HG02798 (cell line): ENCODE measurements around the gene SH3BP4.
A peak's percentile ranks its signal among the peaks of the same experiment; 100 is the strongest.

Experiments used
- ATAC-seq: cut with Tn5 transposase; IDR thresholded peaks from one replicate; pipeline ENCODE4 v1.9.1; 2021; ENCODE audit warnings: mild to moderate bottlenecking; ENCODE audit not compliant: unreplicated experiment, poor library complexity

Gene SH3BP4

DNA sequence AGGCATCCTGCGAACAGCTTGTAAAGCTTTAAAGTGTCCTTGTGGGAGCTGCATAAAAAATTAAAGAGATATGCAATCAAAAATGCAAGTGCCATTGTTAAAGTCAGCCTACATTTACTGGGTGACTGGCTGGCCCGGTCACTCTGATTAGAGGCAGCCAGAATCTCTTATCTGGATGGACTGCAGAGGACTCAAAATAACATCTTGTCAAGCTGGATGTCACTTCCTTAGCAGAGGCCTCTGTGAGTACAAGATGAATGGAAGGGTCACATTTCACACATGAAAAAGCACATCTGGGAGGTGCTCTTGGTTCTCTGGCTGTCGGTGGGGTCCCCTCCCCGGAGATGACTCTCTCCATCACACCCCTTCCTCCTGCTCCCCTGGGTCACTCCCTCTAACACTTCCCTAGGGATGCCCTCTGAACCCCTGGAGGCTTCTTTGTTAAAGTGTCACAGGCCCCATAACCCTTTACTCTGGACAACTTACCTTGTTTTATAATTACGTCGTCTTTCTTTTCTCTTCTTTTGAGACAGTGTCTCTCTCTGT is 122.1 kb downstream of the SH3BP4 start:
- ATAC-seq = no peak

DNA sequence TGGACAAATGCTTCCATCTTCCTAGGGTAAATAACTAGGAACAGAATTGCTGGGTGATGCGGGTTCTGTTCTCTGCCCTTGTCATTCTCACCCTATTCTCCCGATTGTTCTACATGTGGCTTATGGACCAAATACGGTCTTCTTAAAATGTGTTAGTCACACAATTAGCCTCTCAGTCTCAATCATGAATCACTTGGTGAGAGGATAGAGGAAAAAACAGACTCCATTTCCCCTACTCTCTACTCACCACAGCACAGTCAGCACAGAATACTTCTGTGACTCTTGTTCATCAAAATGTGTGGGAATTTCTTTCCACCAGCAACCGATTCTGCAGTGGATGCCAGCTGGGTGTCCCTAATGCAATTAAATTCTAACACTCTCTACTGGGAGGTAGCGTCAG is 125.2 kb downstream of the SH3BP4 start:
- ATAC-seq = no peak

DNA sequence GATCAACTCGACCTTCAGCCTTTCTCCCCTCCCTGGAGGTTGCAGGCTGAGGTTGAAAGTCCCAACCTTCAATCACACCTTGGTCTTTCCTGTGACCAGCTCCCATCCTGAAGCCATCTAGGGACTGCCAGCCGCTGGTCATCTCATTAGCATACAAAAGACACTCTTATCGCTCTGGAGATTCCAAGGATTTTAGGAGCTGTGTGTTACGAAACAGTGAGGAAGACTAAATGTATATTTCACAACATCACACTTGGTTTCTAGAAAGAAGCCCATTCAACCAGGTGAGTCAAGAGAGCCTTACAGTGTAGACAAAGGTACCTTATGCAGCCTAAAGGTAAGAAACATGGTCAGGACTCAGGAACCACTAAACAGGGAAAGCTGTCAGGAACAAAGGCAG is 126.4 kb downstream of the SH3BP4 start:
- ATAC-seq = no peak

- ATAC-seq = no peak
Measured at GRCh38 chr2:235078914-235079472, 127.2 kb downstream of the SH3BP4 start.

GRCh38 chr2:235080101-235080500 is 128.3 kb downstream of the SH3BP4 start:
- no peak for ATAC-seq

DNA sequence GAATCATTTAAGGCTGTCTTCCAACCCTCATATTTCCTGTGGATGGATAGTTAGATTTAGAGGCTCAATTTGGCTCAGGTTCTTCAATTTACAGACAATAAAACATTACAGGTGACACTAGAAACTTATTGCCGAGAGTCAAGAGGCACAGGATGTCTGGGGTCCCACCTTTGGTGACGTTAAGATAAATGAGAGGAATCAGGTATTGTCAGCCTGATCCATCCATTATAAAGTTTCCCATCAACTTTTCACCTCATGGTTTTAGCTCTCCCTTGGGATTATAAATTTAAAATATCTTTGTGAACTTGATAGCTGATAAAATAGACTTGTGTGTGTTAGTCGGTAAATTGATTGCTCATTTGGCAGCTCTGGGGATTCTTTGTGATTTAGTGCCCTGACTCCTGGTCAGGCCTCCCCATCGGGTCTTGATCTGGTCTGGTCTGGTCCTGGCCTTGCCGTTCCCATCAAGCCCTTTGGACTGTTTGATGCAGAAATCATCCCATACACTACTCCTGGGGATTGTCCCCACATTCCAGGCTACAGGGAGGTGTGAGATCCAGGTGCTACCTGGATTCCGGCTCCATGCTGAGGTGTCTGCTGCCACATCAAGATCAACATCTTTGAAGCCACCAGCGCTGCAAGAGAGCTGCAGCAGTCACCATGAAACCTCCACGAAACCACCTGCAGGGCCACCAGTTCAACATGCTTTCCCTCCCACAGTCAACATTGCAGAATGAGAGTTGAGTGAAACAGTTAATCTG is 130.9 kb downstream of the SH3BP4 start:
- ATAC-seq = no peak

DNA sequence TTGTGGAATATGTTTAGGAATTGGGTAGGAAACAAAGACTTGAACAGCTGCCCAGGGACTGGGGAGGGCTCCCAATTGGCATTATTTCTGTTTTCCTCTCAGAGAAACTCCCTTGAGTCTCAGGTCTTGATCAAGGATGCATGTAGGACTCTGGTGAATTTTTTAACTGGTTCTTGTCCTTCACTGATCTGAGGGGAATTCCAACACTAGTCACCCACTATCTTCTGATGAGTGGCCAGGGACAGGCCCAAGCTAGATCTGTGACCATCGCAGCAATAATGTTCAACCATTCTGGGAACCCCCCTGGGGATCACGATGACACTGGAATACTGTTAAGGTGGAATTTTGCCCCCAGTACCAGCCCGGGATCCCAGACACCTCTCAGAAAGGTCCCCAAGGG is 132.0 kb downstream of the SH3BP4 start:
- peak; percentile 51 for ATAC-seq

- no peak for ATAC-seq
Measured at GRCh38 chr2:235084424-235084823, 132.6 kb downstream of the SH3BP4 start.

- ATAC-seq = no peak
Measured at GRCh38 chr2:235085476-235085875, 133.7 kb downstream of the SH3BP4 start.

DNA sequence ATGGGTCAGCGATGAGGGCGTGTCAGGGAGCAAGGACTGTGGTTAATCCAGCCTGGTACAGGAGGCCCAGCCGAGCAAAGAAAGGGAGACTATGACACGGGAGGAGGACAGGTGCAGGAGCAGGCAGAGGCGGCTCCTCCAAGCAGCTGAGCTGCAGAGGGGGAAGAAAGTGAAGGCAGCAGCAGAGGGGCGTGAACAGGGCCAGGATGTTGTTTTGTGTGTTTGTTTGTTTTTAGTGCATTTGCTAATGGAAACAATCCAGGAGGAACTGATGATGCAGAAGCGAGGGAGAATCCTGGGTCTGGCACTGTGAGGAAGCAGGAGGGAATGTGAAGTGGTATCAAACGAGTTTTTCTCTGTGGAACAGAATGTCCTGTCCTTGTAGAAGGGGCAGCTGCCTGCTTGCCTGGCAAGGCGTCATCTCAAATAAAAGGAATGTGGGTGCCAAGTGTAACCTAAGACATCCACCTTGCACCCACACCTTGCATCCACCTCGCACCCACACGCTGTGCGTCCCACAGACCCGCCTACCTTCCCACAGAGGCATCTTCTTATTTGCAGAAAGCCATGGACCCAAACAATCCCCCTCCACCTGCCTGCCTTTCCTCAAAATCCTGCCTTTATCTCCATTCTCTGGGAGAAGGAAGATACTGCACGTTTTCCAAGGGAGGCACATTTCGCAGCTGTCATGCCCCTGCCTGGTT is 134.8 kb downstream of the SH3BP4 start:
- no peak for ATAC-seq

GRCh38 chr2:235087832-235088495 is 136.1 kb downstream of the SH3BP4 start:
- ATAC-seq = no peak

DNA sequence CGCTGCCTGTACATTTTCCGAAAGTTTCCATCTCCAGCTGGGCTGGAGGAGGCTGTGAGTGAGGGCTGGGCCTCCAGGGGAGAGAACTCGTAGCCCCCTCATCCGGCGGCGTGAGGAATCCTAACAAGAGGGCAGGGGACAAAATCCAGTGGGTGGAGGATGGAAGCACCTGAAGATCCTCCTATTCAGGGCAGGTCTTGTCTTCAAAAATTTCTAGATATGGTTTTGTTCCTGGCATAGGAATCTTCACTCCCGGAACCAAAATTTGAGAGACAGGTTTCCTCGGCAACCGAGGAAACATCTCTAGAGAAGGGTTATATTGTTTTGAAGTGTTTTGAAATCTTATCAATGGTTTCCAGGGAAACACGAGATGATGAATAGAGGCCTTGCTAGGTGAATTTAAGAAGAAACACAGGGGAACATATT is 136.7 kb downstream of the SH3BP4 start:
- ATAC-seq = no peak

- ATAC-seq = no peak
Measured at GRCh38 chr2:235091421-235091820, 139.6 kb downstream of the SH3BP4 start.

DNA sequence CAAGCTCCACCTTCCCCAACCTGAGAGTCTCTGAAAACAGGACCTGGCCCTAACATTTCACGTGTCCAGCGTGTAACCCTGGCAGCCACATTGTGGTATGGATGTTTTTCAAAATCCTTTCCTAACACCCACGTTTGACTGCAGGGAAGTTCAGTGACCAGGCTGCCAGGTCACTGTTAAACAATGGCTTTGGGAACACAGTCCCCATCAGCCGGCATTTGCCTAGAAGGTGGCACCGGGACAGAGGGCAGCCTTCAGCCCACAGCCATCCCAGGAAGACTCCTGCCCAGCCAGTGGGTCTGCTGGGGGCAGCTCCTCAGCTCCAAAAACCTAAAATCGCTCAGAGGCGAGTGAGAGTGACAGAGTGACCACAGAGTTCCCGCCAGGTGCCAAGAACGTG is 140.2 kb downstream of the SH3BP4 start:
- ATAC-seq = no peak

- no peak for ATAC-seq
Measured at GRCh38 chr2:235092433-235093223, 140.8 kb downstream of the SH3BP4 start.

- ATAC-seq = no peak
Measured at GRCh38 chr2:235094457-235094856, 142.6 kb downstream of the SH3BP4 start.

DNA sequence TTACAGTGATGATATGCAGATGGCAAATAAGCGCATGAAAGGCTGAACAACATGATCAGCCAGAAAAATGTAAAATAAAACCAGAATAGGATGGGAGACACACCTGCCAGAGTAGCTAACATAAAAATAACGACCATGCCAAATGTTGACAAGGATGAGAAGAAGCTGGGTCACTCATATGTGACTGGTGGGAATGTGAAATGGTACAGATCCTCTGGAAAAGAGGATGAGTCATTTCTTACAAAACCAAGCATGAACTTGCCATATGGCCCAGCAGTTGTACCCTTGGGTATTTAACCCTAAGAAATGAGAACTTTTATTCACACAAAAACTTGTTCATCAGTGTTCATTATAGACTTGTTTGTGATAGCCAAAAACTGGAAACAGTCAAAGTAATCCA is 143.8 kb downstream of the SH3BP4 start:
- no peak for ATAC-seq

DNA sequence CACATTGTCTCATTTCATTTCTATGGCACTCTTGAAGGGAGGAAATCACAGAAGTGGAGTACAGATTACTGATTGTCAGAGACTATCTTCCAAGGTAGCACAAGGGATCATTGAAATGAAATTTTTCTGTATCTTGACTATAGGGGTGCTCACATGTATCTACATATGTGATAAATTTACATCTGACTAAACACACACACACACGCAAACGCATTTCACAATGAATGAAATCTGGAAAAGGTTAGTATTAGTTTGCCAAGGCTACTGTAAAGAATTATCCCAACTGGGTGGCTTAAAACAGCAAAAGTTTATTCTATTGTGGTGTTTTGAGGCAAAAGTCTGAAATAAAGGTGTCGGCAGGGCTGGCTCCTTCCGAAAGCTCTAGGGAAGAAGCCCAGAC is 144.6 kb downstream of the SH3BP4 start:
- no peak for ATAC-seq

- no peak for ATAC-seq
Measured at GRCh38 chr2:235097196-235097595, 145.4 kb downstream of the SH3BP4 start.

DNA sequence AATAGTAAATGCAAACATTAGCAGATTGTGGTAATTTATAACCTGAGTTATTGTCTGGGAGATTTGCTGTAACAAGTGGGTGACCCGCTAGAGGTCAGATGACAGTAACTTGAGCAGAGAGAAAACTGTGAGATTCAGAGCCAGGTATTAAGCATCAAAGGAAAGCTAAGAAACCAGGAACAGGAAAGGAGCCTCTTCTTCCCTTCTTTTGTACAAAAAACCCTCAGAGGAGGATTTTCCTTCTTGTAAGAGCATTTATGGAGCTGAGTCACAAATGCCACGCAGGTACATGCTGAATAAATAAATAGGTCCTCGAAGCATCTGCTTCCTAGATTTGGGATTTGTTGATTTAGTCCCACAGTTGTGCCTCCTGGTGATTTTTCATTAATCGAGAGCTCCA is 146.5 kb downstream of the SH3BP4 start:
- ATAC-seq = no peak
